HCT116 (cell line): ENCODE measurements around the gene MICAL3. TPM values are rescaled to one million over a fixed set of nuclear protein-coding genes. Genes with fewer than 3 reads are reported as not detected.

Experiments
- ATAC-seq: fragments of 200-7000 bp; cut with Tn5 transposase; 2 replicates; pipeline ENCODE4 v1.9.1; 2020; ENCODE audit warnings: mild to moderate bottlenecking, moderate library complexity
- BruUV-seq: library from RNA; stranded (reverse); fragments of 400-500 nt; replicated peaks from 2 replicates; lab custom pipeline; 2021; lab: Mats Ljungman, UMichigan
- CTCF ChIA-PET: fragments of 300-600 bp; sonication (Branson Sonifier 250); formaldehyde crosslinking; loops from one replicate; lab custom pipeline; 2021; ENCODE audit warnings: antibody characterized with exemption; lab: Charles Lee
- POLR2A ChIA-PET: fragments of 300-600, 350-600 bp; sonication (Branson Sonifier 250); formaldehyde crosslinking; loops from one replicate; lab custom pipeline; 2021; ENCODE audit warnings: antibody characterized with exemption; lab: Charles Lee
- RAD21 ChIA-PET, 2 experiments: fragments of 300-600 bp; sonication (Branson Sonifier 250); formaldehyde crosslinking; loops; one replicate each; lab custom pipeline; 2023; ENCODE audit warnings: low total read pairs in 2 of 2; ENCODE audit not compliant: uncharacterized antibody in 2 of 2, unreplicated experiment in 2 of 2, low non-redundant PET in 1 of 2; lab: Charles Lee
- DNase-seq: peaks from one replicate; pipeline ENCODE4 v3.0.0-alpha.2; 2010; ENCODE audit warnings: low read depth, low spot score
- H2AFZ ChIP-seq: fragments of 200-600 bp; shearing (Covaris generic), sonication (generic); 2 replicates; pipeline ENCODE4 v1.6.1; 2017; ENCODE audit warnings: low read depth, mixed run types, mixed read lengths, antibody characterized with exemption, low read length; ENCODE audit not compliant: poor library complexity, severe bottlenecking
- H3K27ac ChIP-seq: 2 replicates; pipeline ENCODE4 v1.5.1; 2012; ENCODE audit warnings: low read depth, low read length
- H3K27me3 ChIP-seq: fragments of 200-600 bp; sonication (generic); 2 replicates; pipeline ENCODE4 v1.6.1; 2016; ENCODE audit warnings: mixed run types, low read length, mixed read lengths; ENCODE audit not compliant: insufficient read depth
- H3K36me3 ChIP-seq, 2 experiments: fragments of 200-500 bp in 1 of 2; fragments of 200-600 bp in 1 of 2; sonication (Bioruptor generic) in 1 of 2; sonication (generic) in 1 of 2; 2 replicates each; pipeline versions ENCODE4 v1.5.1 to v1.6.1; 2014 to 2016; ENCODE audit warnings: low read length in 2 of 2, inconsistent platforms in 1 of 2, mixed read lengths in 1 of 2, mixed run types in 1 of 2; ENCODE audit not compliant: insufficient read depth in 2 of 2, control insufficient read depth in 1 of 2
- H3K4me1 ChIP-seq, 2 experiments: fragments of 200-600 bp in 1 of 2; sonication (generic) in 1 of 2; 2 replicates each; pipeline versions ENCODE4 v1.5.1 to v1.6.1; 2012 to 2017; ENCODE audit warnings: low read length in 2 of 2, inconsistent platforms in 1 of 2, mild to moderate bottlenecking in 1 of 2, mixed read lengths in 1 of 2, mixed run types in 1 of 2, moderate library complexity in 1 of 2; ENCODE audit not compliant: insufficient read depth in 2 of 2, control insufficient read depth in 1 of 2
- H3K4me2 ChIP-seq: fragments of 200-600 bp; sonication (generic); 2 replicates; pipeline ENCODE4 v1.6.1; 2017; ENCODE audit warnings: mixed run types, low read length, mixed read lengths
- H3K4me3 ChIP-seq, 2 experiments: fragments of 200-600 bp in 1 of 2; sonication (generic) in 1 of 2; replicated peaks in 1 of 2; 2 replicates each; pipeline ENCODE4 v1.5.1; 2011 to 2016; ENCODE audit warnings: low read length in 2 of 2, control low read depth in 1 of 2, low read depth in 1 of 2, mild to moderate bottlenecking in 1 of 2, mixed read lengths in 1 of 2, mixed run types in 1 of 2
- H3K79me2 ChIP-seq: fragments of 200-600 bp; sonication (generic); 2 replicates; pipeline ENCODE4 v1.6.1; 2017; ENCODE audit warnings: mild to moderate bottlenecking, mixed run types, low read length, moderate library complexity, mixed read lengths; ENCODE audit not compliant: insufficient read depth
- H3K9ac ChIP-seq: fragments of 200-600 bp; sonication (generic); 2 replicates; pipeline ENCODE4 v1.6.1; 2016; ENCODE audit warnings: low read length, mixed read lengths
- H3K9me2 ChIP-seq: fragments of 200-600 bp; sonication (generic), shearing (Covaris generic); 2 replicates; pipeline ENCODE4 v1.6.1; 2017; ENCODE audit warnings: mixed run types, mild to moderate bottlenecking, moderate library complexity; ENCODE audit not compliant: insufficient read depth
- H3K9me3 ChIP-seq, 2 experiments: fragments of 200-500 bp in 1 of 2; fragments of 200-600 bp in 1 of 2; sonication (Bioruptor generic) in 1 of 2; sonication (generic) in 1 of 2; 2 replicates each; pipeline ENCODE4 v1.6.1; 2014 to 2017; ENCODE audit warnings: low read length in 2 of 2, mixed read lengths in 2 of 2, inconsistent platforms in 1 of 2, low read depth in 1 of 2, mild to moderate bottlenecking in 1 of 2, mixed run types in 1 of 2, moderate library complexity in 1 of 2; ENCODE audit not compliant: control insufficient read depth in 1 of 2, insufficient read depth in 1 of 2
- H4K20me1 ChIP-seq: fragments of 200-600 bp; sonication (generic), shearing (Covaris generic); 2 replicates; pipeline ENCODE4 v1.6.1; 2017; ENCODE audit warnings: mixed run types, mild to moderate bottlenecking, moderate library complexity; ENCODE audit not compliant: insufficient read depth
- CBX3 ChIP-seq: IDR thresholded peaks from 2 replicates; pipeline ENCODE4 v1.6.1; 2012; ENCODE audit warnings: low read depth
- ELF1 ChIP-seq: IDR thresholded peaks from 2 replicates; pipeline ENCODE4 v1.6.1; 2012; ENCODE audit warnings: low read depth, borderline replicate concordance
- FOSL1 ChIP-seq: IDR thresholded peaks from 2 replicates; pipeline ENCODE4 v1.6.1; 2012; ENCODE audit warnings: low read depth
- JUND ChIP-seq: IDR thresholded peaks from 2 replicates; pipeline ENCODE4 v1.6.1; 2012
- MAX ChIP-seq: IDR thresholded peaks from 2 replicates; pipeline ENCODE4 v1.6.1; 2012
- POLR2A ChIP-seq: IDR thresholded peaks from 2 replicates; pipeline ENCODE4 v1.7.0; 2011; ENCODE audit warnings: borderline replicate concordance; ENCODE audit not compliant: insufficient read depth, insufficient read length; ENCODE audit errors: extremely low read depth
- RAD21 ChIP-seq: IDR thresholded peaks from 2 replicates; pipeline ENCODE4 v1.6.1; 2012; ENCODE audit warnings: low read depth, mild to moderate bottlenecking
- REST ChIP-seq: IDR thresholded peaks from 2 replicates; pipeline ENCODE4 v1.6.1; 2012; ENCODE audit warnings: low read depth
- SP1 ChIP-seq: IDR thresholded peaks from 2 replicates; pipeline ENCODE4 v1.6.1; 2012; ENCODE audit warnings: low read depth
- SRF ChIP-seq: IDR thresholded peaks from 2 replicates; pipeline ENCODE4 v1.6.1; 2012; ENCODE audit warnings: low read depth
- TCF7L2 ChIP-seq: IDR thresholded peaks from 2 replicates; pipeline ENCODE4 v1.7.0; 2011; ENCODE audit warnings: borderline replicate concordance, inconsistent platforms; ENCODE audit not compliant: insufficient read depth, insufficient read length; ENCODE audit errors: extremely low read depth
- YY1 ChIP-seq: IDR thresholded peaks from 2 replicates; pipeline ENCODE4 v1.6.1; 2011; ENCODE audit warnings: low read length, low read depth, moderate library complexity, mild to moderate bottlenecking; ENCODE audit not compliant: insufficient replicate concordance; ENCODE audit errors: extremely low read depth
- ZBTB33 ChIP-seq: IDR thresholded peaks from 2 replicates; pipeline ENCODE4 v1.6.1; 2011; ENCODE audit warnings: mild to moderate bottlenecking, low read length, moderate library complexity; ENCODE audit not compliant: insufficient replicate concordance; ENCODE audit errors: extremely low read depth
- ZNF274 ChIP-seq: fragments of 200-500 bp; sonication (Bioruptor generic); IDR thresholded peaks from 2 replicates; pipeline ENCODE4 v1.6.1; 2014; ENCODE audit warnings: mild to moderate bottlenecking, low read depth, low read length, inconsistent platforms
- intact Hi-C: fragments of 100-400 bp; cut with micrococcal nuclease; formaldehyde crosslinking; loops from 2 replicates; pipeline ENCODE4 v1.10.0; 2022
- total RNA-seq: library from RNA; stranded (reverse); gene quantifications from one replicate; pipeline ENCODE4 v1.2.1, GENCODE V29; 2021; ENCODE audit not compliant: unreplicated experiment

MICAL3 gene
- total RNA-seq, 1 experiment from 2014 or later = 30.8 TPM

GRCh38 chr22:17957693-17958092 is 66.7 kb downstream of the MICAL3 start:
- no peak overlapping the region for H3K4me3 ChIP-seq
- RAD21 ChIA-PET = no interaction called here
- H2AFZ ChIP-seq = no peak overlapping the region
- no peak overlapping the region for H3K27ac ChIP-seq
- no peaks in the 10 kb centered on the region for H3K9me2 ChIP-seq
- H4K20me1 ChIP-seq = 0 out of 2 replicates have a peak, but pooled peaks cover 3% of the 10 kb centered on the region
- peaks cover 87% of the 10 kb centered on the region for H3K79me2 ChIP-seq
- peaks cover 0 to under 1% of the 10 kb centered on the region in 2 experiments; a peak in 1 of 4 replicates for H3K4me1 ChIP-seq
- no peaks in the 10 kb centered on the region; a peak in 1 of 4 replicates for H3K36me3 ChIP-seq
- POLR2A ChIA-PET = no interaction called here
- no peak for DNase-seq
- H3K4me2 ChIP-seq = no peak overlapping the region
- H3K9me3 ChIP-seq = no peaks in the 10 kb centered on the region
- TF ChIP-seq FOSL1 (no peak), MAX (no peak), CBX3 (no peak), RAD21 (no peak), SP1 (no peak), ELF1 (no peak), JUND (no peak), TCF7L2 (no peak), ZNF274 (no peak)
- H3K27me3 ChIP-seq = no peaks in the 10 kb centered on the region
- CTCF ChIA-PET = no interaction called here
- intact Hi-C loops = no loop called here
- no peak overlapping the region for H3K9ac ChIP-seq
- ATAC-seq = no peak
- BruUV-seq = no TSS peak

GRCh38 chr22:17957204-17957603 is 67.2 kb downstream of the MICAL3 start:
- H3K79me2 ChIP-seq = peaks cover 87% of the 10 kb centered on the region
- ChIA-PET POLR2A (no interaction called here), CTCF (no interaction called here), RAD21 (no interaction called here)
- H3K9ac ChIP-seq = no peak overlapping the region
- H3K4me3 ChIP-seq = no peak overlapping the region
- ATAC-seq (no peak), DNase-seq (no peak)
- H3K4me2 ChIP-seq = no peak overlapping the region
- H3K4me1 ChIP-seq = peaks cover 0 to 4% of the 10 kb centered on the region in 2 experiments; a peak in 1 of 4 replicates
- no peaks in the 10 kb centered on the region for H3K9me3 ChIP-seq
- intact Hi-C loops = no loop called here
- H3K9me2 ChIP-seq = no peaks in the 10 kb centered on the region
- BruUV-seq = no TSS peak
- H3K27me3 ChIP-seq = no peaks in the 10 kb centered on the region
- H3K27ac ChIP-seq = no peak overlapping the region
- no peak for TF ChIP-seq MAX
- no peak for TF ChIP-seq REST
- TF ChIP-seq ZBTB33 = no peak
- TF ChIP-seq TCF7L2 = no peak
- no peak for TF ChIP-seq RAD21
- no peak for TF ChIP-seq JUND
- TF ChIP-seq SRF = no peak
- no peak for TF ChIP-seq YY1
- no peak for TF ChIP-seq POLR2A
- TF ChIP-seq CBX3 = no peak
- H3K36me3 ChIP-seq = no peaks in the 10 kb centered on the region; a peak in 1 of 4 replicates
- 0 out of 2 replicates have a peak, but pooled peaks cover 3% of the 10 kb centered on the region for H4K20me1 ChIP-seq
- H2AFZ ChIP-seq = no peak overlapping the region
